GM12874 (cell line): ENCODE measurements around the gene ALOXE3.

Experiments
- TF ChIP-seq, protein P1 (sequence below): IDR thresholded peaks from 2 replicates; pipeline ENCODE4 v1.5.1; 2011; ENCODE audit warnings: low read depth, mild to moderate bottlenecking, control low read depth, low read length, moderate library complexity; ENCODE audit not compliant: insufficient read depth

The ALOXE3 gene

DNA sequence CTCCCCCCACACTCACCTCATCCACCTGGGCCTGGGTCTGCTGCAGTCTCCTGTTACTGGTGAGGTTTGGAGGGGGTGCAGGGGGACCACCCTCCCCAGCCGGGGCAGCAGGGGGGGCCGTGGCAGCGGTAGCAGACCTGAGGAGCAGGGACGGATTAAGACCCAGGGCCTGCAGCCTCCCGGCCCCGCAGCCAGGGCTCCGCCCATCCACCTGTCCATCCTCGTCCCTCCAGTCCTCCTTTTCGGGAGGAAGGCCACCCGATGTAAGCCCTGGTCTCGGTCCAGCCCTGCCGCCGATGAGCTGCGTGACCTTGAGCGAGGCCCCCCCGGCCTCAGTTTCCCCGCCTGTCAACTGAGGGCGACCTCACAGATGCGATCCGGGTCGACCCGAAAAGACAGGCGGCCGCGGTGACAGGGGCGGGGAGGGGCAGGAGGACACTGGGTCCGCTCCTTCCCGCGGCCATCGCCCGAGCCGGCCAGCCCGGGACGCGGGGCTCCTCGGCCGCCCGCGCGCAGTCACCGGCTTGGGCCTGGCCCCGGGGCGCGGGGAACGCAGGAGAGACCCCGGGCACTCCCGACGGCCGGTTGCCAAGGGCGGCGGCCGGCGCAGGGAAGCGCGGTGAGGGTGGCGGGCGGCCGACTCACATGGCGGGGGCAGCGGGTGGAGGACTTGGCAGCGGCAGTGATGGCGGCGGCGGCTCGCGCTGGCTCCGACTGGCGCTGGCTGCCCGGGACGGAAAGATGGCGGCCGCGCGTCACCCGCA, 44.1 kb upstream of the ALOXE3 start, which contains the start of gene VAMP2:
Gene VAMP2 (minus strand): TSS at position 716 of the 764 bp plus-strand sequence. CDS start 69 bp downstream, at position 647.
- TF ChIP-seq, protein P1, sequence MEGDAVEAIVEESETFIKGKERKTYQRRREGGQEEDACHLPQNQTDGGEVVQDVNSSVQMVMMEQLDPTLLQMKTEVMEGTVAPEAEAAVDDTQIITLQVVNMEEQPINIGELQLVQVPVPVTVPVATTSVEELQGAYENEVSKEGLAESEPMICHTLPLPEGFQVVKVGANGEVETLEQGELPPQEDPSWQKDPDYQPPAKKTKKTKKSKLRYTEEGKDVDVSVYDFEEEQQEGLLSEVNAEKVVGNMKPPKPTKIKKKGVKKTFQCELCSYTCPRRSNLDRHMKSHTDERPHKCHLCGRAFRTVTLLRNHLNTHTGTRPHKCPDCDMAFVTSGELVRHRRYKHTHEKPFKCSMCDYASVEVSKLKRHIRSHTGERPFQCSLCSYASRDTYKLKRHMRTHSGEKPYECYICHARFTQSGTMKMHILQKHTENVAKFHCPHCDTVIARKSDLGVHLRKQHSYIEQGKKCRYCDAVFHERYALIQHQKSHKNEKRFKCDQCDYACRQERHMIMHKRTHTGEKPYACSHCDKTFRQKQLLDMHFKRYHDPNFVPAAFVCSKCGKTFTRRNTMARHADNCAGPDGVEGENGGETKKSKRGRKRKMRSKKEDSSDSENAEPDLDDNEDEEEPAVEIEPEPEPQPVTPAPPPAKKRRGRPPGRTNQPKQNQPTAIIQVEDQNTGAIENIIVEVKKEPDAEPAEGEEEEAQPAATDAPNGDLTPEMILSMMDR = no peak

DNA sequence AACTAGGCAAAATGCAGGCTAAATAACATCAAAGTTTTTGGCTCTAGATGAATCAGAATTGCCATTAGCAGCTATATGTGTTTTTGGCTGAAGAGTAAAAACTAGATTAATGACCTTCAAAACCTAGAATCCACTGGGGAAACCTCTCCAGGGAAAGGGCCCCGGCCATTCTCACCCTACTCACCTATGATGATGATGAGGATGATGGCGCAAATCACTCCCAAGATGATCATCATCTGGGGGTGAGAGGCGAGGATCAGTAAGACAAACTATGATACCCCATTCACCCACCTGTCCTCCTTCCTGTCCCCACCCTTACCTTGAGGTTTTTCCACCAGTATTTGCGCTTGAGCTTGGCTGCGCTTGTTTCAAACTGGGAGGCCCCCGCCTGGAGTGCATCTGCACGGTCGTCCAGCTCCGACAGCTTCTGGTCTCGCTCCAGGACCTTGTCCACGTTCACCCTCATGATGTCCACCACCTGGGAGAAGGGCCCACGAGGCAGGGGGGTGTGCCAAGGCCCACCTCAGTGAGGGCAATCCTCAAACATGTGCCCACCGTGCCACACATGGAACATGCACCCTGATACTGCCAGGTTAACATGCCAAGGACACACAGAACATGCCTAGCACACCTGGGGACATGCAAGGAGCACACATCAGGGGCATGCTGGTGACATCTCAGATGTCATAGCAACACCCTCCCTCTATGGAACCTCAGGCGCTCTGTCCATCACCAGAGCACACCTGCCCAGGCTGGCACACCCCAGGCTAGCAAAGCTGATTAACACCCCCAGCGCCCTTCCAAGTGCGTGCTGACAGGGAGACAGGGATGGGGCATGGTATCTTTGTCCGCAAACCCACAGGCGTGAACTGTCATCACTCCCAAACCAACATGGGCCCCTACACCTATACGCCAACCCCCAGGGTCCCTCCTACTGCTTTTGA, 43.2 kb upstream of the ALOXE3 start:
- TF ChIP-seq, protein P1 = no peak

DNA sequence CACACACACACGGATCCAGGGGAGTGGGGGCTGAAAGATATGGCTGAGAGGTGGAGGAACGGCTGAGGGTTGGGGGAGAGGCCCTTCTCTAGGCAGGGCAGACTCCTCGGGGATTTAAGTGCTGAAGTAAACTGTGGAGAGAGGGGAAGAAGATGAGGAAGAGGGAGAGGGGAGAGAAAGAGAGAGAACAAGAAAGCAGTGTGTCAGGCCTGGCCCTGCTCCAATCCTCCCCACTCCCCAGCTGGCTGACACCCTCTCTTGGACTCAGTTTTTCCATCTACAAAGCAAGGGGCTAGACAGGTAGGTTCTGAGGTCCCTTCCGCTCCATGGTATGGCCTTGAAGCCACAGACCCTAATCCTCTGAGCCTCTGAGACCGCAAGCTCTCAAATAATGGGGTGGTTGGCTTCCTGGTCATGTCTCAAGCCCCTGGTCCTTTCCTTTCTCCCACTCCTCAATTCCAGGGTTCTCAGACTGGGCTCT, 42.5 kb upstream of the ALOXE3 start:
- TF ChIP-seq, protein P1 = no peak

DNA sequence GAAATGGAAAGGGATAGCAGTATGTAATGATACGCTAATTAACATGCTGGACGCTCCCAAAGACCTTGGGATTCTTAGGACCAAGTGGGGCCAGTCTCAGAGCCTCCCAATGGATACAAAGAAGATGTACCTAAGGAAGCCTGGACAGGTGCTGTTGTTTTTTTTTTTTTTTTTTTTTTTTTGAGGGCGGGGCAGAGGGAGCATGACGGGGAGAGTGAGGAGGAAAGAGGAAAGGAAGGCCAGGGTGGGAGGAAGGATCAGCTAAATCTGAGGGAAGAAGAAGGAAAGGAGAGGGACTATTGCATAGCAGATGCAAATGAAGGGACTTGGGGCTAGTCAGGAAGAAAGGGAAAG, 41.9 kb upstream of the ALOXE3 start:
- TF ChIP-seq, protein P1 = no peak

DNA sequence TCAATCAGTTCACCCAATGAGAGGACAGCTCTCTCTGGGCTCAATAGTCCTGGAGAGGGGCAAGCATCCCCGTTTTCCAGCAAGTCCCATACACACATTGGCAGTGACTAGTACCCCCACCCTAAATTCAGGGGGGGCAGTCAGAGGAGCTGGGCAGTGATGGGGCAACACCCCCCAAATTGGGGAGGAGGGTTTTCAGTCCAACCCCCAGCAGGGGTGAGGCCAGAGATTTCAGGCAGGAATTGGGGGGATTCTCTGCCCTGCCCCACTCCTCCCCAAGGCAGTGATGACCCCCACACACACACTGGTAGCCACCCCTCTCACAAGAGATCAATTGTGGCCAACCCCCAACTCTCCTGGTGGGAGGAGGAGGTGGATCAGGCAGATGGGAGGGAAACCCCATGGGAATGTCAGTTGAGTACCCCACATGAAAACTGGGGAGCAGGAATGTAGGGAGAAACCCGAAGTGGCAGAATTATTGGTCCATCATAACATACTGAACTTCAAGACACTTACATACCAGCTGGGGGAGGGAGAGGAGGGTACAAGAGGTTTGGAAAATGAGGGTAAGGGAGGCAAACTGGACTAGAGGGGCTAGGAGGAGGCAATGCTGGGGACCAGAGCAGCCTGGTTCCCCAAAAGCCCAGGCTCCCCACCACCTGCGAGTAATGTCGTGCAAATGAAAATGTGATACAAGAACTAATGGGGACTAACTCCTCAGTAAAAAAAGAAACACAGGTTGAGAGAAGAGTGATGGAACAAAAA, 41.3 kb upstream of the ALOXE3 start:
- TF ChIP-seq, protein P1 = no peak

DNA sequence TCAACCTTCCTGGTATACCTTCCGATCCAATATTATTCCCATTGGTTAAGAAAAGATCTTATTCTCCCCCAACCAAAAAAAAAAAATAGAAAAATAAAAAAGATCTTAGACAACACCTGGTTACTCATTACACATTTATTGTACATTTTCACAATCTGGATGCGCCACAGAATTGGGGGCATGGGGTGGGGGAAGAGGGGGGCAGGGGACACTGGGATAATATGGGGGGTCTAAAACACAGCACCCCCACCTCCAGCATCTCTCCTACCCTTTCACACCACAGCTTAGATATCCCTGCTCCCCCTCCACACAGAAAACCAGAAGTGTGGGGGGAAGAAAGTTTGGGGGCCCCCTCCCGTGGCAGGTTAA, 40.7 kb upstream of the ALOXE3 start:
- TF ChIP-seq, protein P1 = no peak
